GM18907 (cell line): Measurements from ENCODE around the gene DHX36.

Experiments
- ATAC-seq: cut with Tn5 transposase; IDR thresholded peaks from one replicate; pipeline ENCODE4 v1.9.1; 2021; ENCODE audit warnings: mild to moderate bottlenecking, moderate library complexity; ENCODE audit not compliant: unreplicated experiment

DHX36 gene

GRCh38 chr3:154227531-154227930, 96.8 kb downstream of the DHX36 start:
- no peak for ATAC-seq

GRCh38 chr3:154225536-154225935, 98.8 kb downstream of the DHX36 start:
- no peak for ATAC-seq

GRCh38 chr3:154224866-154225265, 99.4 kb downstream of the DHX36 start:
- ATAC-seq, result no peak

GRCh38 chr3:154224366-154224765, 99.9 kb downstream of the DHX36 start:
- ATAC-seq, result no peak

GRCh38 chr3:154223519-154223918, 100.8 kb downstream of the DHX36 start:
- ATAC-seq, result no peak
